Peyer's patch (tissue), 4 donors: ENCODE data around the gene DVL1.

Experiments
- POLR2A ChIP-seq, 2 donors: fragments of 450-650 bp; IDR thresholded peaks; one replicate each; pipeline ENCODE4 v1.5.1; 2017; ENCODE audit warnings: antibody characterized with exemption in 2 of 2, mild to moderate bottlenecking in 2 of 2, moderate library complexity in 2 of 2
- TF ChIP-seq, protein P1 (sequence below), 6 experiments: fragments of 450-650 bp in 4 of 6; fragments of 200-600 bp in 2 of 6; sonication (generic) in 1 of 6; IDR thresholded peaks; one replicate each; pipeline ENCODE4 v1.5.1; 2017 to 2019; ENCODE audit warnings: antibody characterized with exemption in 6 of 6, mild to moderate bottlenecking in 3 of 6, moderate library complexity in 1 of 6

GRCh38 chr1:1310476-1311053 lies 38.7 kb downstream of the DVL1 start:
- TF ChIP-seq, protein P1, sequence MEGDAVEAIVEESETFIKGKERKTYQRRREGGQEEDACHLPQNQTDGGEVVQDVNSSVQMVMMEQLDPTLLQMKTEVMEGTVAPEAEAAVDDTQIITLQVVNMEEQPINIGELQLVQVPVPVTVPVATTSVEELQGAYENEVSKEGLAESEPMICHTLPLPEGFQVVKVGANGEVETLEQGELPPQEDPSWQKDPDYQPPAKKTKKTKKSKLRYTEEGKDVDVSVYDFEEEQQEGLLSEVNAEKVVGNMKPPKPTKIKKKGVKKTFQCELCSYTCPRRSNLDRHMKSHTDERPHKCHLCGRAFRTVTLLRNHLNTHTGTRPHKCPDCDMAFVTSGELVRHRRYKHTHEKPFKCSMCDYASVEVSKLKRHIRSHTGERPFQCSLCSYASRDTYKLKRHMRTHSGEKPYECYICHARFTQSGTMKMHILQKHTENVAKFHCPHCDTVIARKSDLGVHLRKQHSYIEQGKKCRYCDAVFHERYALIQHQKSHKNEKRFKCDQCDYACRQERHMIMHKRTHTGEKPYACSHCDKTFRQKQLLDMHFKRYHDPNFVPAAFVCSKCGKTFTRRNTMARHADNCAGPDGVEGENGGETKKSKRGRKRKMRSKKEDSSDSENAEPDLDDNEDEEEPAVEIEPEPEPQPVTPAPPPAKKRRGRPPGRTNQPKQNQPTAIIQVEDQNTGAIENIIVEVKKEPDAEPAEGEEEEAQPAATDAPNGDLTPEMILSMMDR (IDR thresholded peaks at IDR 0.05): no peak
- no peak for TF ChIP-seq POLR2A (IDR thresholded peaks at IDR 0.05)
